Endothelial cell of umbilical vein (primary cell): ENCODE data around the gene BBX. TPM values are rescaled to one million over a fixed set of nuclear protein-coding genes. Genes with fewer than 3 reads are reported as not detected.

ENCODE experiments used
- BruUV-seq: library from RNA; stranded (reverse); fragments of 400-500 nt; replicated peaks from 2 replicates; lab custom pipeline; 2021; lab: Mats Ljungman, UMichigan
- CTCF ChIA-PET: fragments of 300-600, 350-600 bp; sonication (Branson Sonifier 250); formaldehyde crosslinking; loops from one replicate; lab custom pipeline; 2021; ENCODE audit warnings: antibody characterized with exemption, inconsistent platforms; lab: Charles Lee
- POLR2A ChIA-PET: fragments of 300-600, 350-600 bp; sonication (Branson Sonifier 250); formaldehyde crosslinking; loops from one replicate; lab custom pipeline; 2021; ENCODE audit warnings: antibody characterized with exemption, inconsistent platforms; lab: Charles Lee
- DNase-seq: peaks from one replicate; pipeline ENCODE4 v3.0.0-alpha.2; 2011; ENCODE audit warnings: low read depth, low spot score
- FAIRE-seq: peaks from 2 replicates; lab custom pipeline; 2011; peaks lifted over from hg19 to GRCh38; lab: Jason Lieb, UNC
- H2AFZ ChIP-seq: 2 replicates; pipeline ENCODE4 v1.6.0; 2012; ENCODE audit warnings: low read depth, low read length, control low read depth, inconsistent platforms
- H3K27ac ChIP-seq: 2 replicates; pipeline ENCODE4 v1.5.1; 2011; ENCODE audit warnings: low read depth, mild to moderate bottlenecking, control low read depth, low read length, moderate library complexity; ENCODE audit not compliant: insufficient read depth
- H3K27me3 ChIP-seq, 2 experiments: 2 replicates each; pipeline versions ENCODE4 v1.6.0 to v1.6.1; 2011; ENCODE audit warnings: low read length in 2 of 2, mixed read lengths in 1 of 2; ENCODE audit not compliant: control insufficient read depth in 2 of 2, insufficient read depth in 2 of 2
- H3K36me3 ChIP-seq, 2 experiments: 2 replicates in 1 of 2; 3 replicates in 1 of 2; pipeline ENCODE4 v1.5.1; 2011; ENCODE audit warnings: low read length in 2 of 2, mild to moderate bottlenecking in 1 of 2, moderate library complexity in 1 of 2; ENCODE audit not compliant: control insufficient read depth in 2 of 2, insufficient read depth in 2 of 2; ENCODE audit errors: extremely low read depth in 1 of 2
- H3K4me1 ChIP-seq: 3 replicates; pipeline ENCODE4 v1.5.1; 2011; ENCODE audit warnings: mild to moderate bottlenecking, low read length; ENCODE audit not compliant: control insufficient read depth, insufficient read depth; ENCODE audit errors: extremely low read depth
- H3K4me2 ChIP-seq: 2 replicates; pipeline ENCODE4 v1.6.1; 2011; ENCODE audit warnings: low read length, control low read depth, mixed read lengths; ENCODE audit not compliant: insufficient read depth
- H3K4me3 ChIP-seq, 3 experiments: fragments of 200-600 bp in 1 of 3; sonication (generic), shearing (Covaris generic) in 1 of 3; replicated peaks in 1 of 3; 2 replicates each; pipeline ENCODE4 v1.5.1; 2011 to 2016; ENCODE audit warnings: control low read depth in 3 of 3, low read length in 3 of 3, mild to moderate bottlenecking in 2 of 3, inconsistent platforms in 1 of 3, low read depth in 1 of 3, moderate library complexity in 1 of 3; ENCODE audit not compliant: insufficient read depth in 1 of 3
- H3K79me2 ChIP-seq: 2 replicates; pipeline ENCODE4 v1.6.0; 2012; ENCODE audit warnings: low read length, inconsistent platforms; ENCODE audit not compliant: control insufficient read depth, insufficient read depth
- H3K9ac ChIP-seq: replicated peaks from 2 replicates; pipeline ENCODE3; 2011; ENCODE audit warnings: low read length, control low read depth; ENCODE audit not compliant: insufficient read depth; ENCODE audit errors: extremely low read depth
- H3K9me1 ChIP-seq: replicated peaks from 3 replicates; pipeline ENCODE4 v1.6.0; 2011; ENCODE audit warnings: mild to moderate bottlenecking, low read length; ENCODE audit not compliant: control insufficient read depth, insufficient read depth; ENCODE audit errors: extremely low read depth
- H3K9me3 ChIP-seq: replicated peaks from 2 replicates; pipeline ENCODE4 v1.5.1; 2012; ENCODE audit warnings: low read length, inconsistent platforms; ENCODE audit not compliant: control insufficient read depth, insufficient read depth
- H4K20me1 ChIP-seq: replicated peaks from 2 replicates; pipeline ENCODE3; 2011; ENCODE audit warnings: mild to moderate bottlenecking, low read length; ENCODE audit not compliant: control insufficient read depth, insufficient read depth; ENCODE audit errors: extremely low read depth
- EZH2 ChIP-seq: IDR thresholded peaks from 2 replicates; pipeline ENCODE4 v1.6.1; 2012; ENCODE audit warnings: borderline replicate concordance, low read depth, mild to moderate bottlenecking, moderate library complexity, low read length, inconsistent platforms; ENCODE audit not compliant: severe bottlenecking
- FOS ChIP-seq: IDR thresholded peaks from 2 replicates; pipeline ENCODE4 v1.6.1; 2011; ENCODE audit warnings: mild to moderate bottlenecking, low read length, moderate library complexity, borderline replicate concordance; ENCODE audit not compliant: insufficient read depth
- GATA2 ChIP-seq: IDR thresholded peaks from 2 replicates; pipeline ENCODE4 v1.7.0; 2011; ENCODE audit warnings: low read depth, mild to moderate bottlenecking, moderate library complexity, mixed read lengths, low read length; ENCODE audit not compliant: insufficient read length, insufficient read depth
- JUN ChIP-seq: IDR thresholded peaks from 2 replicates; pipeline ENCODE4 v1.6.1; 2011; ENCODE audit warnings: borderline replicate concordance, low read depth; ENCODE audit not compliant: insufficient read length, insufficient read depth
- MAX ChIP-seq: IDR thresholded peaks from 2 replicates; pipeline ENCODE4 v1.6.1; 2011; ENCODE audit not compliant: insufficient read depth, insufficient read length
- MYC ChIP-seq: IDR thresholded peaks from one replicate; pipeline ENCODE4 v1.6.1; 2011; ENCODE audit warnings: mild to moderate bottlenecking, low read depth, low read length
- POLR2A ChIP-seq: IDR thresholded peaks from 2 replicates; pipeline ENCODE4 v1.6.1; 2012; ENCODE audit warnings: low read depth, mild to moderate bottlenecking, control low read depth, low read length
- POLR2AphosphoS5 ChIP-seq: IDR thresholded peaks from 2 replicates; pipeline ENCODE4 v1.6.1; 2012; ENCODE audit warnings: low read depth, mild to moderate bottlenecking, control low read depth, low read length, moderate library complexity; ENCODE audit not compliant: insufficient read depth
- dilution Hi-C: fragments of 300-500 bp; cut with MboI; formaldehyde crosslinking; loops from one replicate; pipeline ENCODE4 v1.15.0; 2019; ENCODE audit warnings: low sequenced_read_pairs; ENCODE audit not compliant: extremely low pct_ligation_motif_present
- intact Hi-C: fragments of 100-400 bp; cut with micrococcal nuclease; formaldehyde crosslinking; loops from one replicate; pipeline ENCODE4 v1.10.0; 2022
- polyA plus RNA-seq, 4 experiments: library from polyadenylated mRNA; depleted of rRNA in 3 of 4; stranded (reverse) in 3 of 4; unstranded in 1 of 4; fragments of >200 nt; gene quantifications; 2 replicates each; pipeline versions ENCODE4 v1.2.1 to v1.2.3, GENCODE V29; 2011 to 2012; ENCODE audit warnings: missing spikeins in 1 of 4
- total RNA-seq: library from RNA; stranded (reverse); gene quantifications from 2 replicates; pipeline ENCODE4 v1.2.3, GENCODE V29; 2021
- TF ChIP-seq, protein P1 (sequence below), 2 donors: IDR thresholded peaks; 1 replicate in 1 of 2; 2 replicates in 1 of 2; pipeline ENCODE4 v1.5.1; 2011; ENCODE audit warnings: low read length in 2 of 2, mild to moderate bottlenecking in 2 of 2, moderate library complexity in 2 of 2, control low read depth in 1 of 2, inconsistent platforms in 1 of 2, low read depth in 1 of 2; ENCODE audit not compliant: insufficient read depth in 1 of 2; ENCODE audit errors: extremely low read depth in 1 of 2

BBX gene
- total and polyA plus RNA-seq, 2 donors (not counting 3 experiments of a cell fraction or from before 2014, with no cell fraction given), result 21.4 to 43.4 TPM

DNA sequence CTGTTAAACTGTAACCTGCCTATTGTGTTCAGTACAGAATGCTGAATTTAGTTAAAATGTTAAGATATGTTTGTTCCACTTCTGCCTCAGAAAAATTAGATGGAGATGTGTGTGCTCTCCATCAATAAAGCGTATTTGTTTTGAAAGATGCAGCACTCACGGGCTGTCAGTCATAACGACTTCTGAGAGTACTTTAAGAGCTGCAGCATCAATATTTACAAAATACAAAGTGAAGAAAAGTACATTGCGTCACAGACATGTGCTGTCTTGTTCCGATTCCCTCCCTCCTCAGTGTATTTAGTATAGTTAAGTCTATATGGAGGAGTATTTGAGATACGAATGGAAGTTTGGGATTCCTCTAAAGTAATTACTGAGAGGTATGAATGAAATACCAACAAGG lies 166.6 kb downstream of the BBX start:
- Histone ChIP-seq H3K9me3 (no peaks in the 10 kb centered on the region), H3K4me1 (no peaks in the 10 kb centered on the region), H3K27me3 (no peaks in the 10 kb centered on the region), H3K9ac (no peak overlapping the region), H3K4me3 (no peak overlapping the region), H3K4me2 (no peak overlapping the region), H3K36me3 (no peaks in the 10 kb centered on the region), H3K79me2 (no peaks in the 10 kb centered on the region), H2AFZ (no peak overlapping the region), H3K27ac (no peak overlapping the region), H3K9me1 (no peaks in the 10 kb centered on the region), H4K20me1 (peaks cover 3% of the 10 kb centered on the region)
- TF ChIP-seq GATA2, result no peak
- TF ChIP-seq MYC, result no peak
- TF ChIP-seq EZH2, result no peak
- TF ChIP-seq POLR2AphosphoS5, result no peak
- no peak for TF ChIP-seq MAX
- TF ChIP-seq, protein P1, sequence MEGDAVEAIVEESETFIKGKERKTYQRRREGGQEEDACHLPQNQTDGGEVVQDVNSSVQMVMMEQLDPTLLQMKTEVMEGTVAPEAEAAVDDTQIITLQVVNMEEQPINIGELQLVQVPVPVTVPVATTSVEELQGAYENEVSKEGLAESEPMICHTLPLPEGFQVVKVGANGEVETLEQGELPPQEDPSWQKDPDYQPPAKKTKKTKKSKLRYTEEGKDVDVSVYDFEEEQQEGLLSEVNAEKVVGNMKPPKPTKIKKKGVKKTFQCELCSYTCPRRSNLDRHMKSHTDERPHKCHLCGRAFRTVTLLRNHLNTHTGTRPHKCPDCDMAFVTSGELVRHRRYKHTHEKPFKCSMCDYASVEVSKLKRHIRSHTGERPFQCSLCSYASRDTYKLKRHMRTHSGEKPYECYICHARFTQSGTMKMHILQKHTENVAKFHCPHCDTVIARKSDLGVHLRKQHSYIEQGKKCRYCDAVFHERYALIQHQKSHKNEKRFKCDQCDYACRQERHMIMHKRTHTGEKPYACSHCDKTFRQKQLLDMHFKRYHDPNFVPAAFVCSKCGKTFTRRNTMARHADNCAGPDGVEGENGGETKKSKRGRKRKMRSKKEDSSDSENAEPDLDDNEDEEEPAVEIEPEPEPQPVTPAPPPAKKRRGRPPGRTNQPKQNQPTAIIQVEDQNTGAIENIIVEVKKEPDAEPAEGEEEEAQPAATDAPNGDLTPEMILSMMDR (IDR thresholded peaks at IDR 0.05; ENCODE audit: extremely low read depth in 1 of 2, insufficient read depth in 1 of 2, low read depth in 1 of 2, low read length in 2 of 2), result no peak
- no peak for TF ChIP-seq POLR2A
- no peak for TF ChIP-seq JUN
- TF ChIP-seq FOS, result no peak
- ChIA-PET POLR2A (no interaction called here), CTCF (interaction anchor here (0.9 to 5.3 kb wide), 26 partner anchors 8 to 788 kb away, joined by 3 to 142 read pairs (median 7); no protein-coding TSS in a partner anchor)
- dilution Hi-C loops (no loop called here), intact Hi-C loops (no loop called here)
- BruUV-seq, result no TSS peak
- FAIRE-seq, result no peak
- DNase-seq, result no peak
